ENCODE measurements around the gene GYPC.
"Not testable (repeated sequence)": the region's sequence is repeated elsewhere in the genome, so short reads cannot be mapped to it uniquely, and the experiment has no call there.

The GYPC gene

GRCh38 chr2:126700677-126701076 is 44.7 kb downstream of the GYPC start:
- no peak for DNase-seq

- no peak for DNase-seq
Observed at GRCh38 chr2:126703311-126703710, 47.4 kb downstream of the GYPC start.

DNA sequence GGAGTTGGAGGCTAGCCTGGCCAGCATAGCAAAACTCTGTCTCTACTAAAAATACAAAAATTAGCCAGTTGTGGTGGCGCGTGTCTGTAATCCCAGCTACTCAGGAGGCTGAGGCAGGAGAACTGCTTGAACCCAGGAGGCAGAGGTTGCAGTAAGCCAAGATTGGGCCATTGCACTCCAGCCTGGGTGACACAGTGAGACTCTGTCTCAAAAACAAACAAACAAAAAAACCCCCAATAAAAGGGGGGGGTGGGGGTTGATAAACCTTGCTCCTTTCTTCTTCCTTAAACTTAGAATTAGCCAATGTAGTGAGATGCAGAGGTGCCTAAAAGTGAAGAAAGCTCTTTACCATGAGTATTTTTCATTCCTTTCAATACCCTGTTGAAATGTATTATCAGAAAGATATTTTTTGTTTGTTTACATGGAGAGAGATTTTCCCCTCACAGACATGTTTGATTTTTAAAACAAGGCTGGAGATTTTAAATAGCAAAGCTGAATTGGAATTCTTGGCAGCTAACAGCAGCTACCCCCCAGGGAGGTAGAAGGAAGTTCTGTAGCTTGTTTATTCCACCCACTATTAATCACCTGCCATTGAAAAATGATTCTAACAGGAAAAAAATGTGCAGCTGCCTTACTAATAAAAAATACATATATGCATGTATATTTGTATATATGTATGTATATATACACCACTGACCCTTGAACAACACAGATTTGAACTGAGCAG is 48.6 kb downstream of the GYPC start:
- no peak for DNase-seq

DNA sequence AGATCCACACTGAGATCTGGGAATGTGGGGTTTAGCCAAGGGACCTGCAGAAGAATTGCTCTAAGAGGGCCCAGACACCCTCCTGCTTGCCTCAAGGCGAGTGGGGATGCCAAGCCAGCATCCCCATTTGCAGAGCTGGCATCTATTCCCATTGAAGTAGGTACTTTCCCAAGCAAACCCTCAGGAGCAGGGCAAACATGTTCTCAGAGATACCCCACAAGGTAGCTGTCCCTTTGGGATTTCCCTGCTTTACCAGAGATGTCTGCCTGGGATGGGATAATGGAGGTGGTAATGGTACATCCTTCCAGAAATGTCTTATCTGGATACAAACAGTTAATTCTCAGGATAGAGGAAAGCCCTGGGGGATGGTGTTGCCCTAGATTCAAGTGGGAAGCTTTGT is 51.2 kb downstream of the GYPC start:
- no peak for DNase-seq

- no peak for DNase-seq
Observed at GRCh38 chr2:126707941-126708340, 52.0 kb downstream of the GYPC start.

DNA sequence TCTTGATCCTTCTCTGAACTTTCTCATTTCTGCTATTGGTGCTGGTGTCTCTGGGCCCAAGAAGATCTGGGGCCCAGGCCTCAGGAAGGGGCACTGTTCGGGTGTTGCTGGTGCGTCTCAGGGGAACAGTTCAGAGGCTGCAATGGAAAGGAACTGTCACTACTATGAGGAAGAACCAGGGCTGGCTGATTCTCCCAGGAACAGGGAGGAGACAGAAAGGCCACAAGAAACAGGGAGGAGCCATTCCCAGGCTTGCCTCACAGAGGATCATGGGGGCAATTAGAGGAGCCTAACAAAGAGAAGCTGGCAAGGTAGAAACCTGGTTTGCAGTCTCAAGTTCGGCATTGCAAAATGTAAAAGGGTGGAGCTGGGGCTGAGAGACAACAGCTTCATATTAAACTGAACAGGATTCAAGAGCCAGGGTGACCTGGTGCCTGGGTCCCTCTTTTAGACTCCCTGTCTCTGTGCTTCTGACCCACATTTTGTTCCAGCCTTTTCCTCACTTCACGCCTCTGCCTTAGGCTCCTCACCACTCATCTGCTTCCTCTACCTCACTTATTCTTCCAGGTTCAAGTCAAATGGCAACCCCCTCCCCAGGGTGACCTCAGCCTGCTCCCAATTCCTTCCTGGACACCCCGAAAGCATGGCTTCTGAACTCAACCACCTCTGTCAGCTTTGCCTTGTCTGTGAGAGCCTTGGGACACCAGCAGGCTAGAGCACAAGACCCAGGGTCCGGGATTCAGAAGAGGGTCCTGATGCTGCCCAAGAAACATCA is 58.4 kb downstream of the GYPC start:
- no peak for DNase-seq

GRCh38 chr2:126715111-126715510 is 59.2 kb downstream of the GYPC start:
- no peak for DNase-seq

DNA sequence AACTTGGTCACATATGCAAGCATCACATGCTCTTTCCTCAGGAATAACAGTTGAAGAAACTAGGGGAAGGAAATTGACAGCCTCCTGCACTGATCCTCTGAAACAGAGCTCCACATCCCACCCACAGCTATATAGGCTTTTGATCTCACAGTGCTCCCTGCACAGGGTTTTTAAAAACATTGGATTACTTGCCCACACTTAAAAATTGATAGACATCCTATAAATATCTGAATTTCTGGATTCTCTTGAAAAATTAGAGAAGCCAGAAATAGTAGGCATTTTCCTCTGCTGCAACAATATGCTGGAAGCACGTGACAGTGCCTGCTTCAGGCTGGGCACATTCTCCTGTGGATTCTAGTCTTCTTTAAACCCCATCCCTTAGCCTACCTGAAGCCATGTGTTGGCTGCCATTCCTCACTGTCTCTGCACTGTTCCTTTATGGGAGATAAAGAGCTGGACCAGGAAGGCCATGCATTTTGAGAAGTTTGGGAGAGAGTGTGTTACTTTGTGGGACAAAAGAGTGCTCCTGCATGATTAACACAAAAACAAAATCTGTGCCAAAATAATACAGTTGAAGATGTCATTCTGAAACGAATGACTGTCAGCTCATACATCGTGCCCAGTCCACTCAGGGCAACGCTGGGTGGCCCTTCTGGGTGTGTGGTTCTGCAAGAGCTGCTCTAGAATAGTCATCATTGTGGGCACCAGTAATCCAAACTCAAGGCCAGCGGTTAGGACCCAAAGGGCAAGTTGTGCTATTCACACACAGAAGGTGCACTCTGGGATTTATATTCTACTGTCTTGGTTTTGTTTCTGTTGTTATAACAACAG is 59.8 kb downstream of the GYPC start:
- no peak for DNase-seq

GRCh38 chr2:126717277-126717676 is 61.3 kb downstream of the GYPC start:
- DNase-seq: not testable (repeated sequence)

- no peak for DNase-seq
Observed at GRCh38 chr2:126717928-126718327, 62.0 kb downstream of the GYPC start.

DNA sequence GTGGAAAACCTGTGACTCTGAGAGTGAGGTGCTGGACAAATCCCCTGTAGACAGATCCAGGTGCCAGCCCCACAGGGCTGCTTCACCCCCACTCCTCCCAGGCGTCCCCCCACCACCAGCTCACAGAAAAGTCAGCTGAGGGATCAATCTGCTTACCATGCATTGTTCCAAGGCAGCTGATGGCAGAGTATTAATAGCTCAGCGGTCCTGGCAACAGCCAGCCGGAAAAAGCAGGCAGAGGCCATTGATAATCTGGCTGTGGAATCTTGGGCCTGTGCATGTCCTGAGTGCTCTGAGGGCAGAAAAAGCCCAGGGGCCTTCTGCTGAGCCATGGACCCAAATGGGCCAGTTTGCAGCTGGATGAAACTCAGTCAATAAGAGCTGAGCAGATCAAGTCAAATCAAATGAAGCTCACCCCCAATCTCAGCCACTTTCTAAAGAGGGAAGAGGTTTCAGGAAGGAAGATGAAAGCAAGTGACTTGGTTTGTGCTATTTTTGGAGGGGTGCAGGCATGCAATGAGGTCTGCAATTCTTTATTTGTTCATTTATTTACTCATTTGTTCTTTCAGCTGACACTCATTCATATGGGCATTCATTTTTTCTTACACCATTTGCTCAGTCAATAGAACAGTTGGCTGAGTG is 63.4 kb downstream of the GYPC start:
- DNase-seq: no peak

DNA sequence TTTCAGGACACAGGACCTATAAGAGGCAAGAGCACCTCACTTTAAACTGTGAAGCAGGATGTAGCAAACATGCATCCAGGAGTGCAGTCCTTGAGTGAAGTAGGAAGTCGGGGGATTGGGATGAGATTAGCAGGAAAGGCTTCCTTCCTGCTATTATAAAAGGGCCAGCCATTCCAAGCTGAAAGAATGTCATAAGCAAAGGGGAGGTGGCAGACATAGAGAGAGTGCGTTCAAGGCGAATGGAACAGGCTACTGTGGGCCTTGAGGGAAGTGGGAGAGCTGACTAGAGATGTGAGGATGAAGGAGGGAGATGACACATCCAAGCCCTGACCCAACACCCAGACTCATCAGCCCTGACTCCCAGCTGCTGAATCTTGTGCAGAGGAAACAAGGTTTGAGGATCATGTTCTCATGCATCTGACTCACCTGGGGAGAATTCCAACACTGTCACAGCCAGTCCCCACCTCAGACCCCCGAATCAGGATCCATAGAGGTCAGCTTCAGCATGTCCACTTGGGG is 63.9 kb downstream of the GYPC start:
- DNase-seq: no peak

GRCh38 chr2:126720638-126721037 is 64.7 kb downstream of the GYPC start:
- DNase-seq: no peak

- no peak for DNase-seq
Observed at GRCh38 chr2:126722081-126722480, 66.1 kb downstream of the GYPC start.

DNA sequence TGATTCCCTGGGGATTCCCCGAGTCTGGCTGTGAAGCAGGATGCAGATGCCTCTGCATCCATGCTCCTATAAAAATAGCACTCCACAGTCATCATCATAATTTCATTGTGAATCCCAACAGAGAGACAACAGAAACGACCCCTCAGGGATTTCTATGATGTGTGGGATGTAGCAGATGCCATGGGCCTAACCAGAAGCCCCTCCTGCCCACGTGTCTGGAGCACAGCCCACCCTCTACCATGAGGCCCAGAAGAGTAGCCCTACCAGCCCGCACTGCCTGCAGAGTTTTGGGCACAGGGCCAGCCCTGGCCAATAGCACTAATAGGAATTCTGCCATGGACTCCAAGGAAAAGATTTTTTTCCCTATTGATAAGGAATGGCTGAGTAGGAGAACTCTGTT is 66.6 kb downstream of the GYPC start:
- DNase-seq: no peak

DNA sequence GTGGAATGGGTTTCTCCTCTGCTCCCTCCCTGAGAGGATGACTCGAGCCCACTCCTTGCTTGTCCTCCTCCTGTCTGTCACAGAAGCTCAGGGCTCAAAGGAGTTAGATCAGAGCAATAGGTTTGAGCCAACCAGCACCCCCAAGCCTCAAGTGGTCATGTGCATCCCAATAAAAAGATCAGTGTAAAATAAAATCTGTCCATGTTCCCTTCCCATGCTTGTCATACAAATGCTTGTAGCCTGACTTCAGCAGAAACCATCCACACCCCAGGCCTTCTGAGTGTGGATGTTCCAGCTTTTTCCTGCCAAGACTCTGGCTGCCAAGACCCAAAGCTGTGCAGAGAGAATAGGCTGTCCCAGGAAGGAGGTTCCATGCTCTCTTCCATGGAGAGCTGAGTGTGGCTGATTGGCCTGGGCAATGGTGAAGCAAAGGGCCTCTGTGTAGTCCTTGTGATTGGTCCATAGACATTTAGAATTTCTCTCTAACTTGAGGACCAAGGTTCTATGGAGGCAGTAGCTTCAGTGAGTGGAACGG is 67.4 kb downstream of the GYPC start:
- no peak for DNase-seq

- DNase-seq: no peak
Observed at GRCh38 chr2:126725580-126725979, 69.6 kb downstream of the GYPC start.

- no peak for DNase-seq
Observed at GRCh38 chr2:126729896-126730295, 73.9 kb downstream of the GYPC start.

GRCh38 chr2:126730655-126731054 is 74.7 kb downstream of the GYPC start:
- no peak for DNase-seq

GRCh38 chr2:126731353-126731752 is 75.4 kb downstream of the GYPC start:
- no peak for DNase-seq

DNA sequence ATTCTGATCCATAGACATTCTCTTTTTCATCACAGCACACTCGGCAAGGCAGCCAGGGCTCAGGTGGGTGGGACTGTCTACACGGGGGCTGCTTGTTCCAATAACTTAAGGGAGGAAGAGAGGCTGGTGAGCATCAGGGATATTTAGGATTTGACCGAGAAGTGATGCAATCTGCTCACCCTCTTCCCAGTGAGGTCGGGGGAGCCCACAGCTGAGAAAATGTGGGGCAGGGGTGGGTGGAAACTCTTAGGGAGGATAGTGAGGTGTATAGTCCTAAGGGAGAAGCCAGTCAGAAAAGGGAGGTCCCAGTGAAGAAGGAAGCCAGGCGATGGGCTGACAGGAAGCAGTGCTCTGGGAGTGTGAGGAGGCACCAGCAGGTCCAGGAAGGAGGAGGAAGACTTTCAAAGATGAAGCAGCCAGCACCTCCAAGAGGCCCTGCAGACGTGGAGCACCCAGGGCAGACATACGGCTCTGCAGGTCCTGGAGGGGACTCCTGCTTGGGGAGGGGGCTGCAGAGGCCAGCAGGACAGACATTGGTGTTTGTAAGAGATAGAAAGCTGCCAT is 76.8 kb downstream of the GYPC start:
- DNase-seq: no peak

- DNase-seq: no peak
Observed at GRCh38 chr2:126733795-126734194, 77.8 kb downstream of the GYPC start.

Data from CD4-positive, alpha-beta T cell treated with Interleukin-17A for 4 hours (primary cell).